HepG2 (cell line): Measurements from ENCODE around the gene TTYH1. TPM values are rescaled to one million over a fixed set of nuclear protein-coding genes. Genes with fewer than 3 reads are reported as not detected.
"Not testable (repeated sequence)": the region's sequence is repeated elsewhere in the genome, so short reads cannot be mapped to it uniquely, and the experiment has no call there.

Source experiments
- ATAC-seq: fragments of 200-7000 bp; cut with Tn5 transposase; 3 replicates; pipeline ENCODE4 v1.9.1; 2020; ENCODE audit warnings: mild to moderate bottlenecking, moderate library complexity
- BruUV-seq: library from RNA; stranded (reverse); fragments of 400-500 nt; replicated peaks from 2 replicates; lab custom pipeline; 2021; lab: Mats Ljungman, UMichigan
- CTCF ChIA-PET: fragments of 300-600 bp; formaldehyde crosslinking; extraction: SDS; loops from one replicate; lab custom pipeline; 2021; ENCODE audit warnings: low total read pairs, inconsistent platforms, low intra/inter-chr PET ratio; lab: Yijun Ruan, JAX
- POLR2A ChIA-PET: fragments of 350-600 bp; sonication (Branson Sonifier 250); formaldehyde crosslinking; loops from one replicate; lab custom pipeline; 2020; ENCODE audit warnings: antibody characterized with exemption, inconsistent platforms; lab: Yijun Ruan, JAX
- DNase-seq: peaks from one replicate; pipeline ENCODE4 v3.0.0-alpha.2; 2015; ENCODE audit warnings: low spot score
- FAIRE-seq: peaks from 3 replicates; lab custom pipeline; 2011; peaks lifted over from hg19 to GRCh38; lab: Jason Lieb, UNC
- H2AFZ ChIP-seq: one replicate; pipeline ENCODE4 v1.6.1; 2011; ENCODE audit warnings: low read length, inconsistent platforms
- H3K27ac ChIP-seq: fragments of 300-600 bp; 3 replicates; pipeline ENCODE4 v1.8.0; 2011; ENCODE audit warnings: mixed run types, mild to moderate bottlenecking, mixed read lengths, low read length, inconsistent platforms; ENCODE audit not compliant: insufficient read depth; ENCODE audit errors: extremely low read length
- H3K27me3 ChIP-seq, 2 experiments: fragments of 200-600 bp in 1 of 2; 2 replicates in 1 of 2; 3 replicates in 1 of 2; pipeline versions ENCODE4 v1.6.0 to v1.8.0; 2011; ENCODE audit warnings: low read length in 2 of 2, mild to moderate bottlenecking in 2 of 2, moderate library complexity in 2 of 2, inconsistent platforms in 1 of 2; ENCODE audit not compliant: insufficient read depth in 2 of 2, control insufficient read depth in 1 of 2
- H3K36me3 ChIP-seq, 2 experiments: fragments of 200-600 bp in 1 of 2; replicated peaks in 1 of 2; 2 replicates in 1 of 2; 3 replicates in 1 of 2; pipeline versions ENCODE4 v1.5.1 to v1.8.0; 2011; ENCODE audit warnings: low read length in 2 of 2, inconsistent platforms in 1 of 2; ENCODE audit not compliant: insufficient read depth in 2 of 2, control insufficient read depth in 1 of 2
- H3K4me1 ChIP-seq: 2 replicates; pipeline ENCODE4 v1.5.1; 2012; ENCODE audit warnings: low read length, inconsistent platforms; ENCODE audit not compliant: insufficient read depth
- H3K4me2 ChIP-seq: 2 replicates; pipeline ENCODE4 v1.6.0; 2011; ENCODE audit warnings: low read depth, low read length, inconsistent platforms
- H3K4me3 ChIP-seq, 3 experiments: fragments of 200-600 bp in 1 of 3; sonication (generic), shearing (Covaris generic) in 1 of 3; replicated peaks in 1 of 3; 2 replicates each; pipeline ENCODE4 v1.5.1; 2011 to 2016; ENCODE audit warnings: low read length in 3 of 3, inconsistent platforms in 2 of 3, low read depth in 2 of 3, mild to moderate bottlenecking in 2 of 3, control low read depth in 1 of 3, mixed read lengths in 1 of 3; ENCODE audit not compliant: insufficient read depth in 1 of 3
- H3K79me2 ChIP-seq: one replicate; pipeline ENCODE4 v1.6.1; 2011; ENCODE audit warnings: low read length, inconsistent platforms; ENCODE audit not compliant: insufficient read depth
- H3K9ac ChIP-seq: 2 replicates; pipeline ENCODE4 v1.6.0; 2011; ENCODE audit warnings: mild to moderate bottlenecking, low read depth, low read length, inconsistent platforms; ENCODE audit not compliant: insufficient read depth
- H3K9me3 ChIP-seq: 2 replicates; pipeline ENCODE4 v1.5.1; 2012; ENCODE audit warnings: mild to moderate bottlenecking, low read length
- H4K20me1 ChIP-seq: 2 replicates; pipeline ENCODE4 v1.6.0; 2011; ENCODE audit warnings: inconsistent platforms, mild to moderate bottlenecking, low read length, moderate library complexity; ENCODE audit not compliant: insufficient read depth
- ARHGAP35 ChIP-seq: sonication (generic); formaldehyde crosslinking; IDR thresholded peaks from 2 replicates; pipeline ENCODE4 v1.9.0; 2022; ENCODE audit warnings: mild to moderate bottlenecking, inconsistent platforms, moderate library complexity, missing genetic modification reagents, borderline replicate concordance
- CEBPG ChIP-seq: IDR thresholded peaks from 2 replicates; pipeline ENCODE4 v1.6.1; 2016
- EP300 ChIP-seq, 3 experiments: sonication (generic) in 1 of 3; formaldehyde crosslinking in 1 of 3; IDR thresholded peaks; 2 replicates each; pipeline versions ENCODE4 v1.5.1 to v1.6.1; 2011 to 2020; ENCODE audit warnings: low read depth in 2 of 3, low read length in 2 of 3, borderline replicate concordance in 1 of 3, improper control_type of control experiment in 1 of 3, mild to moderate bottlenecking in 1 of 3, missing genetic modification reagents in 1 of 3, moderate library complexity in 1 of 3
- HDAC1 ChIP-seq: sonication (generic); formaldehyde crosslinking; IDR thresholded peaks from 2 replicates; pipeline ENCODE4 v1.5.1; 2020; ENCODE audit warnings: mild to moderate bottlenecking, missing genetic modification reagents
- PRPF4 ChIP-seq: fragments of 200-400 bp; formaldehyde crosslinking; IDR thresholded peaks from 2 replicates; pipeline ENCODE4 v1.6.1; 2016; ENCODE audit warnings: low read length, low read depth; ENCODE audit not compliant: poor library complexity, severe bottlenecking
- STAT5B ChIP-seq: sonication (generic); formaldehyde crosslinking; IDR thresholded peaks from 2 replicates; pipeline ENCODE4 v1.4.0; 2020; ENCODE audit warnings: missing genetic modification reagents
- ZMAT5 ChIP-seq: sonication (generic); formaldehyde crosslinking; IDR thresholded peaks from 2 replicates; pipeline ENCODE4 v1.5.0; 2020; ENCODE audit warnings: mild to moderate bottlenecking, low read depth, missing genetic modification reagents, borderline replicate concordance
- ZNF552 ChIP-seq: sonication (generic); formaldehyde crosslinking; IDR thresholded peaks from 2 replicates; pipeline ENCODE4 v1.9.0; 2022; ENCODE audit warnings: missing genetic modification reagents, mild to moderate bottlenecking, borderline replicate concordance
- ZNF7 ChIP-seq: IDR thresholded peaks from 2 replicates; pipeline ENCODE4 v1.6.1; 2016; ENCODE audit warnings: missing biosample characterization, missing genetic modification reagents
- ZSCAN12 ChIP-seq: sonication (generic); formaldehyde crosslinking; IDR thresholded peaks from 2 replicates; pipeline ENCODE4 v1.9.0; 2021; ENCODE audit warnings: mild to moderate bottlenecking, missing genetic modification reagents
- WGBS: methylation state at CpG from one replicate; pipeline ENCODE4 v1.1.6; 2017; ENCODE audit warnings: low lambda C conversion rate; 5-methylcytosine and 5-hydroxymethylcytosine counted together
- in situ Hi-C: cut with HindIII; loops from 2 replicates; pipeline ENCODE4 v1.10.0; 2017; ENCODE audit warnings: low pct_unique_long_range_greater_than_20kb; ENCODE audit not compliant: extremely low pct_ligation_motif_present
- intact Hi-C: fragments of 100-400 bp; cut with micrococcal nuclease; formaldehyde crosslinking; loops from one replicate; pipeline ENCODE4 v1.10.0; 2022; ENCODE audit not compliant: unreplicated experiment
- polyA plus RNA-seq, 8 experiments: library from polyadenylated mRNA; depleted of rRNA in 3 of 8; stranded (reverse) in 7 of 8; unstranded in 1 of 8; fragments of >200 nt; fragmentation: Illumina TruSeq in 4 of 8; extraction: Trizol in 4 of 8; gene quantifications; 2 replicates each; pipeline versions ENCODE4 v1.2.1 to v1.2.3, GENCODE V29; 2011 to 2016; ENCODE audit warnings: low read depth in 4 of 8, missing spikeins in 1 of 8, mixed read lengths in 1 of 8; ENCODE audit not compliant: insufficient read depth in 1 of 8
- total RNA-seq, 5 experiments: library from RNA; depleted of rRNA; stranded (reverse); fragments of >200 nt; fragmentation: Illumina TruSeq; extraction: Trizol; gene quantifications; 2 replicates each; pipeline ENCODE4 v1.2.3, GENCODE V29; 2016; ENCODE audit warnings: low read depth in 1 of 5

The TTYH1 gene
- total and polyA plus RNA-seq, 2 of the 13 experiments (the other 11 are each of a cell fraction or from before 2014, with no cell fraction given), result 6.9 to 19.9 TPM

- H3K27ac ChIP-seq, result no peak overlapping the region
- ChIA-PET CTCF (no interaction called here), POLR2A (no interaction called here)
- peaks cover 0 to 7% of the 10 kb centered on the region in 2 experiments; a peak in 3 of 5 replicates for H3K36me3 ChIP-seq
- H3K4me1 ChIP-seq, result peaks cover 24% of the 10 kb centered on the region
- no TSS peak for BruUV-seq
- H3K4me3 ChIP-seq, result no peak overlapping the region
- no peak for DNase-seq
- no peak for ATAC-seq
- H3K9ac ChIP-seq, result no peak overlapping the region
- 96% methylated on average over 48 of the region's 49 CpGs for WGBS
- in situ Hi-C loops, result no loop called here
- H3K27me3 ChIP-seq, result no peaks in the 10 kb centered on the region; a peak in 1 of 5 replicates
- H4K20me1 ChIP-seq, result no peaks in the 10 kb centered on the region
- no peaks in the 10 kb centered on the region for H3K9me3 ChIP-seq
- FAIRE-seq, result no peak
- intact Hi-C loops, result no loop called here
- H3K79me2 ChIP-seq, result peaks cover 10% of the 10 kb centered on the region
- no peak overlapping the region for H3K4me2 ChIP-seq
- TF ChIP-seq ZSCAN12 (CRISPR knock-in tag), result no peak
- no peak for TF ChIP-seq STAT5B (CRISPR knock-in tag)
- no peak for TF ChIP-seq ZNF7 (CRISPR knock-in tag)
- no peak for TF ChIP-seq HDAC1 (CRISPR knock-in tag)
- TF ChIP-seq ZMAT5 (CRISPR knock-in tag), result no peak
- TF ChIP-seq PRPF4, result no peak
- TF ChIP-seq ARHGAP35 (CRISPR knock-in tag), result no peak
- no peak for TF ChIP-seq ZNF552 (CRISPR knock-in tag)
- no peak for TF ChIP-seq CEBPG (CRISPR knock-in tag)
- TF ChIP-seq EP300 (IDR thresholded peaks at IDR 0.05; ENCODE audit: low read depth in 2 of 2, low read length in 2 of 2), result no peak
- no peak for TF ChIP-seq EP300 (CRISPR knock-in tag; IDR thresholded peaks at IDR 0.05; ENCODE audit: borderline replicate concordance)
- no peak overlapping the region for H2AFZ ChIP-seq
These were observed 50.3 kb downstream of the TTYH1 start for GRCh38 chr19:54465426-54466109.

GRCh38 chr19:54466110-54466480, 50.8 kb downstream of the TTYH1 start:
- CTCF ChIA-PET, POLR2A ChIA-PET: not testable (repeated sequence)
- peaks cover 29% of the 10 kb centered on the region for H3K4me1 ChIP-seq

More at GRCh38 chr19:54466110-54466480, 50.8 kb downstream of the TTYH1 start:
- H3K36me3 ChIP-seq, H3K9me3 ChIP-seq, H3K27me3 ChIP-seq, in situ Hi-C loops, H3K4me2 ChIP-seq, H3K27ac ChIP-seq, H3K9ac ChIP-seq, H3K4me3 ChIP-seq, ATAC-seq, BruUV-seq, DNase-seq, H2AFZ ChIP-seq, H4K20me1 ChIP-seq, intact Hi-C loops, FAIRE-seq: not testable (repeated sequence)
- peaks cover 10% of the 10 kb centered on the region for H3K79me2 ChIP-seq
- WGBS, result 94% methylated on average over 14 of the region's 14 CpGs
